Stomach (tissue), 9 donors: ENCODE data around the gene RAPGEF1. TPM values are rescaled to one million over a fixed set of nuclear protein-coding genes. Genes with fewer than 3 reads are reported as not detected.
A peak's percentile ranks its signal among the peaks of the same experiment; 100 is the strongest.

Source experiments
- DNase-seq, 2 donors: peaks; one replicate each; pipeline versions ENCODE4 v3.0.0 to v3.0.0-alpha.2; 2013 to 2019
- H3K27ac ChIP-seq, 5 donors: fragments of 200-600 bp in 4 of 5; sonication (generic) in 4 of 5; one replicate each; pipeline ENCODE4 v1.5.1; 2013 to 2019; ENCODE audit warnings: mild to moderate bottlenecking in 1 of 5, moderate library complexity in 1 of 5
- H3K27me3 ChIP-seq, 3 donors: fragments of 200-600 bp; sonication (generic); one replicate each; pipeline ENCODE4 v1.5.1; 2017 to 2019; ENCODE audit warnings: mixed run types in 1 of 3
- H3K36me3 ChIP-seq, 4 donors: fragments of 200-600 bp; sonication (generic); 1 replicate in 3 of 4; 2 replicates in 1 of 4; pipeline ENCODE4 v1.5.1; 2016 to 2019
- H3K4me1 ChIP-seq, 4 donors: fragments of 200-600 bp; sonication (generic); one replicate each; pipeline ENCODE4 v1.5.1; 2016 to 2019
- H3K4me3 ChIP-seq, 4 donors: fragments of 200-600 bp; sonication (generic) in 3 of 4; one replicate each; pipeline ENCODE4 v1.5.1; 2016 to 2019; ENCODE audit warnings: mild to moderate bottlenecking in 1 of 4
- H3K9me3 ChIP-seq, 4 donors: fragments of 200-600 bp; sonication (generic); one replicate each; pipeline ENCODE4 v1.5.1; 2016 to 2019
- EP300 ChIP-seq: sonication (generic); formaldehyde crosslinking; IDR thresholded peaks from one replicate; pipeline ENCODE4 v1.6.1; 2017; ENCODE audit warnings: antibody characterized with exemption
- POLR2A ChIP-seq, 4 donors: fragments of 450-650 bp; IDR thresholded peaks; one replicate each; pipeline ENCODE4 v1.6.1; 2016; ENCODE audit warnings: antibody characterized with exemption in 4 of 4, control low read depth in 2 of 4, mild to moderate bottlenecking in 1 of 4, moderate library complexity in 1 of 4
- POLR2AphosphoS5 ChIP-seq, 3 donors: sonication (generic); formaldehyde crosslinking; IDR thresholded peaks; one replicate each; pipeline ENCODE4 v1.6.1; 2016; ENCODE audit warnings: antibody characterized with exemption in 3 of 3
- WGBS, 5 donors: extraction: QIAGEN DNeasy Blood & Tissue Kit in 3 of 5; methylation state at CpG; one replicate each; pipeline versions ENCODE4 v1.1.5 to v1.1.7; 2013 to 2018; 5-methylcytosine and 5-hydroxymethylcytosine counted together
- intact Hi-C: fragments of 100-400 bp; cut with DNase I; formaldehyde crosslinking; loops from one replicate; pipeline ENCODE4 v1.15.1; 2023; ENCODE audit warnings: low total_unique reads
- polyA plus RNA-seq, 3 donors: library from polyadenylated mRNA; stranded (reverse); fragments of 200-250 nt; gene quantifications; one replicate each; pipeline ENCODE4 v1.2.3, GENCODE V29; 2013
- total RNA-seq, 5 donors: library from RNA; depleted of rRNA; stranded (reverse); fragments of >200 nt; gene quantifications; one replicate each; pipeline versions ENCODE4 v1.1.0 to v1.2.3, GENCODE V29; 2014 to 2016
- TF ChIP-seq, protein P1 (sequence below), 7 experiments: fragments of 450-650 bp in 4 of 7; fragments of 200-600 bp in 3 of 7; sonication (generic) in 3 of 7; IDR thresholded peaks; one replicate each; pipeline ENCODE4 v1.5.1; 2016 to 2019; ENCODE audit warnings: antibody characterized with exemption in 7 of 7, control low read depth in 2 of 7, mild to moderate bottlenecking in 1 of 7
- donor health status: healthy with polysubstance abuse.
- donor health status: Bipolar disorder and iron deficiency.
- donor health status: healthy.

Gene RAPGEF1
- total and polyA plus RNA-seq, 8 donors, result 8.4 to 84.6 (median 45.1) TPM

DNA sequence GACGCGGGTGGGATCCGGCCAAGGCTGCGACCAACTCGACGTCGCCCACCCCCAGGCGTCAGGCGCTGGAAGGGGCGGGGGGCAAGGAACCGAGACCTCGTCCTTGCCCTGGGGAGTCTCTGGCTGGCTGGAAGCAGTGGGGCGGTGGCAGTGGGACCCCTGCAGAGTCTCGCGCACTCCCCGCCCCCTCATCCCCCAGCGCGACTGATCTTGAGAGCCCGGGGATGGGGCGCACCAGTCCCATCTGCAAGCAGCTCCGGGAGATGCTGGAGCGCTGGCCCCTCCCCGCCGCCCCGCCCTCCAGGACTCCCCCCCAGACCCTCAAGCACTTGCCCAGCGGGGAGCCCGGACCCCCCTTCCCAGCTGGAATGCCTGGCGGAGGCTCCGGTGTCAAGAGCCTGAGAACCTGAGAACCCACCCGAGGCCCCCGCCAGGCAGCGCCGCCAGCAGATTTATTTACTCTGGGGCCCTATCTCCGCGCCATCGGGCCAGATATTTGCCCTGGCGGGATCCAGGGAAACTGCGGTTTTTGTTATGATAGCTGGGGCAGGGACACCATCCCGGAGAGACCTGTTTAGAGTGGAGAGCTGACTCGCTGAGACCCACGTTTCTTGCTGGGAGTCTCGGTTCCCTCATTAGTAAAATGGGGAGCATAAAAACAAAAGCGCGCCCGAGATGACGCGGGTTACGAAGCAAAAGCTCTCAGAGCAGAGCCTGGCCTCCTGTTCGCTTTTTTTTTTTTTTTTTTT, 193.4 kb downstream of the RAPGEF1 start:
- Histone ChIP-seq H3K27me3 (peaks cover 0 to 59% (median 18%) of the 10 kb centered on the region in 3 donors), H3K4me1 (peaks cover 17 to 26% (median 22%) of the 10 kb centered on the region in 4 donors), H3K4me3 (peak overlapping the region; percentile 36 to 55 (median 40)), H3K9me3 (peaks cover 14 to 27% (median 26%) of the 10 kb centered on the region in 4 donors), H3K36me3 (no peaks in the 10 kb centered on the region), H3K27ac (peak overlapping the region; percentile 54 to 72 (median 66))
- TF ChIP-seq EP300, result no peak
- TF ChIP-seq, protein P1, sequence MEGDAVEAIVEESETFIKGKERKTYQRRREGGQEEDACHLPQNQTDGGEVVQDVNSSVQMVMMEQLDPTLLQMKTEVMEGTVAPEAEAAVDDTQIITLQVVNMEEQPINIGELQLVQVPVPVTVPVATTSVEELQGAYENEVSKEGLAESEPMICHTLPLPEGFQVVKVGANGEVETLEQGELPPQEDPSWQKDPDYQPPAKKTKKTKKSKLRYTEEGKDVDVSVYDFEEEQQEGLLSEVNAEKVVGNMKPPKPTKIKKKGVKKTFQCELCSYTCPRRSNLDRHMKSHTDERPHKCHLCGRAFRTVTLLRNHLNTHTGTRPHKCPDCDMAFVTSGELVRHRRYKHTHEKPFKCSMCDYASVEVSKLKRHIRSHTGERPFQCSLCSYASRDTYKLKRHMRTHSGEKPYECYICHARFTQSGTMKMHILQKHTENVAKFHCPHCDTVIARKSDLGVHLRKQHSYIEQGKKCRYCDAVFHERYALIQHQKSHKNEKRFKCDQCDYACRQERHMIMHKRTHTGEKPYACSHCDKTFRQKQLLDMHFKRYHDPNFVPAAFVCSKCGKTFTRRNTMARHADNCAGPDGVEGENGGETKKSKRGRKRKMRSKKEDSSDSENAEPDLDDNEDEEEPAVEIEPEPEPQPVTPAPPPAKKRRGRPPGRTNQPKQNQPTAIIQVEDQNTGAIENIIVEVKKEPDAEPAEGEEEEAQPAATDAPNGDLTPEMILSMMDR (IDR thresholded peaks at IDR 0.05), result peak in 2 of 7 experiments; percentile 7 to 23
- 1 to 3% (median 2%) methylated on average over 28 to 49 of the region's 49 CpGs for WGBS, 5 donors
- intact Hi-C loops, result no loop called here
- DNase-seq, result peak; percentile 63 to 74

- peaks cover 14 to 27% (median 26%) of the 10 kb centered on the region in 4 donors for H3K9me3 ChIP-seq
- no peaks in the 10 kb centered on the region for H3K36me3 ChIP-seq
- WGBS, 5 donors, result 1 to 2% (median 1%) methylated on average over 23 to 30 of the region's 30 CpGs
- DNase-seq, result peak in 1 of 2 donors; percentile 46
- intact Hi-C loops, result no loop called here
- peak overlapping the region; percentile 34 to 72 (median 66) for H3K27ac ChIP-seq
- peak overlapping the region; percentile 36 to 55 (median 40) for H3K4me3 ChIP-seq
- peaks cover 0 to 58% (median 18%) of the 10 kb centered on the region in 3 donors for H3K27me3 ChIP-seq
- H3K4me1 ChIP-seq, result peaks cover 17 to 26% (median 22%) of the 10 kb centered on the region in 4 donors
- TF ChIP-seq, protein P1 (IDR thresholded peaks at IDR 0.05), result no peak
- no peak for TF ChIP-seq EP300
Measured at GRCh38 chr9:131545786-131546335, 194.0 kb downstream of the RAPGEF1 start.

- intact Hi-C loops, result no loop called here
- peaks cover 0 to 58% (median 18%) of the 10 kb centered on the region in 3 donors for H3K27me3 ChIP-seq
- peak within 1 kb of the TSS; percentile 36 to 55 (median 40) for H3K4me3 ChIP-seq
- H3K36me3 ChIP-seq, result no peaks in the 10 kb centered on the region
- H3K27ac ChIP-seq, result peak within 1 kb of the TSS; percentile 54 to 88 (median 67)
- TF ChIP-seq POLR2A (IDR thresholded peaks at IDR 0.05) (no peak), POLR2AphosphoS5 (IDR thresholded peaks at IDR 0.05) (peak in 2 of 3 donors; percentile 50 to 73)
- TF ChIP-seq, protein P1 (IDR thresholded peaks at IDR 0.05), result no peak
- DNase-seq, result peak; percentile 94 to 97
- 14 to 34% (median 16%) methylated on average over 32 to 50 of the region's 50 CpGs for WGBS, 5 donors
- H3K9me3 ChIP-seq, result peaks cover 14 to 27% (median 26%) of the 10 kb centered on the region in 4 donors
- peaks cover 17 to 26% (median 22%) of the 10 kb centered on the region in 4 donors for H3K4me1 ChIP-seq
Measured at GRCh38 chr9:131545003-131545785, 194.7 kb downstream of the RAPGEF1 start, which contains the start of gene PRRT1B. Gene PRRT1B (plus strand): TSS chr9:131545523. CDS start chr9:131545616, 93 bp downstream.

DNA sequence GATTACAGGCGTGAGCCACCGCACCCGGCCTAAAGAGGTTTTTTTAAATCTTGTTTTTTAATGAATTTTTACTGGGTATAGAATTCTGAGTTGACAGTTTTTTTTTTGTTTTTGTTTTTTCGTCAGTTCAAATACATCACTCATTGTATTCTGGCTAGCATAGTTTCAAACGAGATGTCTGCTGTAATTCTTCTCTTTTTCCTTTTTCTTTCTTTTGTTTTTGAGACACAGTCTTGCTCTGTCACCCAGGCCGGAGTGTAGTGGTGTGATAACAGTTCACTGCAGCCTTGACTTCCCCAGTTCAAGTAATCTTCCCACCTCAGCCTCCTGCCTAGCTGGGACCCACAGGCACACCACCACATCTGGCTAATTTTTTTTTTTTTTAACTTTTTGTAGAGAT, 196.7 kb downstream of the RAPGEF1 start:
- DNase-seq, result no peak
- peaks cover 0 to 40% (median 18%) of the 10 kb centered on the region in 3 donors for H3K27me3 ChIP-seq
- TF ChIP-seq POLR2AphosphoS5 (IDR thresholded peaks at IDR 0.05), result no peak
- H3K27ac ChIP-seq, result no peak overlapping the region
- peaks cover 17 to 26% (median 22%) of the 10 kb centered on the region in 4 donors for H3K4me1 ChIP-seq
- peaks cover 14 to 27% (median 26%) of the 10 kb centered on the region in 4 donors for H3K9me3 ChIP-seq
- H3K4me3 ChIP-seq, result no peak overlapping the region
- 90 to 96% (median 93%) methylated on average over 6 of the region's 6 CpGs for WGBS, 5 donors
- intact Hi-C loops, result no loop called here
- no peaks in the 10 kb centered on the region for H3K36me3 ChIP-seq
